ENCODE measurements around the gene PLIN1. TPM values are rescaled to one million over a fixed set of nuclear protein-coding genes. Genes with fewer than 3 reads are reported as not detected.

PLIN1 gene
- polyA plus RNA-seq, 4 donors, result 0.44 to 18.0 (median 4.8) TPM

GRCh38 chr15:89677381-89677780, 1.8 kb downstream of the PLIN1 start:
- Histone ChIP-seq H3K9me3 (ENCODE audit: control insufficient read depth in 2 of 2, insufficient read depth in 1 of 2, low read depth in 1 of 2, low read length in 1 of 2) (no peaks in the 10 kb centered on the region), H3K36me3 (ENCODE audit: control insufficient read depth in 3 of 3, insufficient read depth in 2 of 3, low read depth in 1 of 3, low read length in 3 of 3) (no peaks in the 10 kb centered on the region), H3K4me3 (ENCODE audit: low read depth in 1 of 3, low read length in 3 of 3) (no peak overlapping the region), H3K4me1 (ENCODE audit: control insufficient read depth in 3 of 3, insufficient read depth in 2 of 3, low read depth in 1 of 3, low read length in 2 of 3) (peaks cover 0 to 12% (median 4%) of the 10 kb centered on the region in 3 donors), H3K27ac (ENCODE audit: low read depth in 1 of 3, low read length in 2 of 3) (no peak overlapping the region), H3K27me3 (ENCODE audit: control insufficient read depth in 3 of 3, insufficient read depth in 3 of 3, low read length in 3 of 3) (no peaks in the 10 kb centered on the region)
- 82 to 96% (median 88%) methylated on average over 1 of the region's 1 CpG for WGBS, 3 donors
- DNase-seq (no peak), FAIRE-seq (no peak)

- H3K27ac ChIP-seq (ENCODE audit: low read depth in 1 of 3, low read length in 2 of 3), result no peak overlapping the region
- FAIRE-seq, result no peak
- no peaks in the 10 kb centered on the region for H3K36me3 ChIP-seq (ENCODE audit: control insufficient read depth in 3 of 3, insufficient read depth in 2 of 3, low read depth in 1 of 3, low read length in 3 of 3)
- DNase-seq, result no peak
- no peaks in the 10 kb centered on the region for H3K9me3 ChIP-seq (ENCODE audit: control insufficient read depth in 2 of 2, insufficient read depth in 1 of 2, low read depth in 1 of 2, low read length in 1 of 2)
- peaks cover 0 to 11% (median 3%) of the 10 kb centered on the region in 3 donors for H3K4me1 ChIP-seq (ENCODE audit: control insufficient read depth in 3 of 3, insufficient read depth in 2 of 3, low read depth in 1 of 3, low read length in 2 of 3)
- no peaks in the 10 kb centered on the region for H3K27me3 ChIP-seq (ENCODE audit: control insufficient read depth in 3 of 3, insufficient read depth in 3 of 3, low read length in 3 of 3)
- no peak overlapping the region for H3K4me3 ChIP-seq (ENCODE audit: low read depth in 1 of 3, low read length in 3 of 3)
- 76 to 85% (median 76%) methylated on average over 6 of the region's 6 CpGs for WGBS, 3 donors
Measured at GRCh38 chr15:89675606-89676005, 3.6 kb downstream of the PLIN1 start.

GRCh38 chr15:89674526-89674925, 4.6 kb downstream of the PLIN1 start:
- no peak for DNase-seq

GRCh38 chr15:89673165-89673512, 6.0 kb downstream of the PLIN1 start:
- Histone ChIP-seq H3K9me3 (ENCODE audit: control insufficient read depth in 2 of 2, insufficient read depth in 1 of 2, low read depth in 1 of 2, low read length in 1 of 2) (no peaks in the 10 kb centered on the region), H3K27me3 (ENCODE audit: control insufficient read depth in 3 of 3, insufficient read depth in 3 of 3, low read length in 3 of 3) (no peaks in the 10 kb centered on the region), H3K36me3 (ENCODE audit: control insufficient read depth in 3 of 3, insufficient read depth in 2 of 3, low read depth in 1 of 3, low read length in 3 of 3) (no peaks in the 10 kb centered on the region), H3K4me3 (ENCODE audit: low read depth in 1 of 3, low read length in 3 of 3) (no peak overlapping the region), H3K27ac (ENCODE audit: low read depth in 1 of 3, low read length in 2 of 3) (no peak overlapping the region), H3K4me1 (ENCODE audit: control insufficient read depth in 3 of 3, insufficient read depth in 2 of 3, low read depth in 1 of 3, low read length in 2 of 3) (peaks cover 0 to 3% (median 3%) of the 10 kb centered on the region in 3 donors)
- FAIRE-seq (no peak), DNase-seq (no peak)
- 68 to 77% (median 75%) methylated on average over 12 of the region's 12 CpGs for WGBS, 3 donors

More at GRCh38 chr15:89674526-89674925, 4.6 kb downstream of the PLIN1 start:
- WGBS, 3 donors, result 82 to 87% (median 85%) methylated on average over 4 of the region's 4 CpGs
- H3K27me3 ChIP-seq (ENCODE audit: control insufficient read depth in 3 of 3, insufficient read depth in 3 of 3, low read length in 3 of 3), result no peaks in the 10 kb centered on the region
- H3K9me3 ChIP-seq (ENCODE audit: control insufficient read depth in 2 of 2, insufficient read depth in 1 of 2, low read depth in 1 of 2, low read length in 1 of 2), result no peaks in the 10 kb centered on the region
- H3K4me1 ChIP-seq (ENCODE audit: control insufficient read depth in 3 of 3, insufficient read depth in 2 of 3, low read depth in 1 of 3, low read length in 2 of 3), result peaks cover 0 to 3% (median 3%) of the 10 kb centered on the region in 3 donors
- no peak overlapping the region for H3K27ac ChIP-seq (ENCODE audit: low read depth in 1 of 3, low read length in 2 of 3)
- H3K36me3 ChIP-seq (ENCODE audit: control insufficient read depth in 3 of 3, insufficient read depth in 2 of 3, low read depth in 1 of 3, low read length in 3 of 3), result no peaks in the 10 kb centered on the region
- H3K4me3 ChIP-seq (ENCODE audit: low read depth in 1 of 3, low read length in 3 of 3), result no peak overlapping the region
- FAIRE-seq, result no peak

GRCh38 chr15:89672221-89673164, 6.7 kb downstream of the PLIN1 start:
- WGBS, 3 donors, result 90 to 95% (median 93%) methylated on average over 12 of the region's 12 CpGs
- no peak overlapping the region for H3K27ac ChIP-seq (ENCODE audit: low read depth in 1 of 3, low read length in 2 of 3)
- FAIRE-seq, result no peak
- no peak for DNase-seq
- H3K4me1 ChIP-seq (ENCODE audit: control insufficient read depth in 3 of 3, insufficient read depth in 2 of 3, low read depth in 1 of 3, low read length in 2 of 3), result peaks cover 0 to 3% (median 3%) of the 10 kb centered on the region in 3 donors
- H3K4me3 ChIP-seq (ENCODE audit: low read depth in 1 of 3, low read length in 3 of 3), result no peak overlapping the region
- no peaks in the 10 kb centered on the region for H3K27me3 ChIP-seq (ENCODE audit: control insufficient read depth in 3 of 3, insufficient read depth in 3 of 3, low read length in 3 of 3)
- H3K9me3 ChIP-seq (ENCODE audit: control insufficient read depth in 2 of 2, insufficient read depth in 1 of 2, low read depth in 1 of 2, low read length in 1 of 2), result no peaks in the 10 kb centered on the region
- H3K36me3 ChIP-seq (ENCODE audit: control insufficient read depth in 3 of 3, insufficient read depth in 2 of 3, low read depth in 1 of 3, low read length in 3 of 3), result no peaks in the 10 kb centered on the region

GRCh38 chr15:89671687-89672086, 7.5 kb downstream of the PLIN1 start:
- no peaks in the 10 kb centered on the region for H3K27me3 ChIP-seq (ENCODE audit: control insufficient read depth in 3 of 3, insufficient read depth in 3 of 3, low read length in 3 of 3)
- 56 to 66% (median 65%) methylated on average over 3 to 4 of the region's 4 CpGs for WGBS, 3 donors
- H3K4me1 ChIP-seq (ENCODE audit: control insufficient read depth in 3 of 3, insufficient read depth in 2 of 3, low read depth in 1 of 3, low read length in 2 of 3), result peaks cover 0 to 3% (median 3%) of the 10 kb centered on the region in 3 donors
- FAIRE-seq (no peak), DNase-seq (no peak)
- no peaks in the 10 kb centered on the region for H3K36me3 ChIP-seq (ENCODE audit: control insufficient read depth in 3 of 3, insufficient read depth in 2 of 3, low read depth in 1 of 3, low read length in 3 of 3)
- H3K27ac ChIP-seq (ENCODE audit: low read depth in 1 of 3, low read length in 2 of 3), result no peak overlapping the region
- H3K4me3 ChIP-seq (ENCODE audit: low read depth in 1 of 3, low read length in 3 of 3), result no peak overlapping the region
- no peaks in the 10 kb centered on the region for H3K9me3 ChIP-seq (ENCODE audit: control insufficient read depth in 2 of 2, insufficient read depth in 1 of 2, low read depth in 1 of 2, low read length in 1 of 2)

- no peak overlapping the region for H3K4me3 ChIP-seq (ENCODE audit: low read depth in 1 of 3, low read length in 3 of 3)
- 61 to 80% (median 73%) methylated on average over 11 to 12 of the region's 12 CpGs for WGBS, 3 donors
- H3K36me3 ChIP-seq (ENCODE audit: control insufficient read depth in 3 of 3, insufficient read depth in 2 of 3, low read depth in 1 of 3, low read length in 3 of 3), result no peaks in the 10 kb centered on the region
- H3K27ac ChIP-seq (ENCODE audit: low read depth in 1 of 3, low read length in 2 of 3), result no peak overlapping the region
- DNase-seq (peak; percentile 67 to 77), FAIRE-seq (no peak)
- peaks cover 0 to 6% (median 3%) of the 10 kb centered on the region in 3 donors for H3K4me1 ChIP-seq (ENCODE audit: control insufficient read depth in 3 of 3, insufficient read depth in 2 of 3, low read depth in 1 of 3, low read length in 2 of 3)
- H3K9me3 ChIP-seq (ENCODE audit: control insufficient read depth in 2 of 2, insufficient read depth in 1 of 2, low read depth in 1 of 2, low read length in 1 of 2), result no peaks in the 10 kb centered on the region
- H3K27me3 ChIP-seq (ENCODE audit: control insufficient read depth in 3 of 3, insufficient read depth in 3 of 3, low read length in 3 of 3), result no peaks in the 10 kb centered on the region
Measured at GRCh38 chr15:89670971-89671560, 8.1 kb downstream of the PLIN1 start.

GRCh38 chr15:89669941-89670340, 9.2 kb downstream of the PLIN1 start:
- H3K4me3 ChIP-seq (ENCODE audit: low read depth in 1 of 3, low read length in 3 of 3), result no peak overlapping the region
- H3K4me1 ChIP-seq (ENCODE audit: control insufficient read depth in 3 of 3, insufficient read depth in 2 of 3, low read depth in 1 of 3, low read length in 2 of 3), result peaks cover 0 to 12% (median 3%) of the 10 kb centered on the region in 3 donors
- no peak for DNase-seq
- FAIRE-seq, result no peak
- no peaks in the 10 kb centered on the region for H3K9me3 ChIP-seq (ENCODE audit: control insufficient read depth in 2 of 2, insufficient read depth in 1 of 2, low read depth in 1 of 2, low read length in 1 of 2)
- no peaks in the 10 kb centered on the region for H3K27me3 ChIP-seq (ENCODE audit: control insufficient read depth in 3 of 3, insufficient read depth in 3 of 3, low read length in 3 of 3)
- no peaks in the 10 kb centered on the region for H3K36me3 ChIP-seq (ENCODE audit: control insufficient read depth in 3 of 3, insufficient read depth in 2 of 3, low read depth in 1 of 3, low read length in 3 of 3)
- H3K27ac ChIP-seq (ENCODE audit: low read depth in 1 of 3, low read length in 2 of 3), result no peak overlapping the region
- WGBS, 3 donors, result 91 to 95% (median 95%) methylated on average over 15 of the region's 15 CpGs

Data from small intestine (tissue), 7 donors.